Muscle of arm (tissue), 12 donors: ENCODE measurements around the gene BRI3BP. TPM values are rescaled to one million over a fixed set of nuclear protein-coding genes. Genes with fewer than 3 reads are reported as not detected.
"Not testable (repeated sequence)": the region's sequence is repeated elsewhere in the genome, so short reads cannot be mapped to it uniquely, and the experiment has no call there.

ENCODE experiments used
- DNase-seq: peaks from one replicate; pipeline ENCODE4 v3.0.0-alpha.2; 2013
- polyA plus RNA-seq, 12 donors: library from polyadenylated mRNA; unstranded; fragments of 120-200 nt; gene quantifications; one replicate each; pipeline ENCODE4 v1.2.1, GENCODE V29; 2013; ENCODE audit not compliant: insufficient read length in 12 of 12

The BRI3BP gene
- polyA plus RNA-seq, 12 donors = 2.6 to 5.6 (median 3.7) TPM; not detected in 1

- DNase-seq = no peak
Observed at GRCh38 chr12:124970647-124971402, 22.6 kb upstream of the BRI3BP start.

- no peak for DNase-seq
Observed at GRCh38 chr12:124971603-124972002, 21.8 kb upstream of the BRI3BP start.

- DNase-seq = no peak
Observed at GRCh38 chr12:124972211-124972610, 21.2 kb upstream of the BRI3BP start.

GRCh38 chr12:124975276-124975675 lies 18.2 kb upstream of the BRI3BP start:
- DNase-seq = no peak

GRCh38 chr12:124976999-124977398 lies 16.4 kb upstream of the BRI3BP start:
- no peak for DNase-seq

GRCh38 chr12:124979568-124979967 lies 13.9 kb upstream of the BRI3BP start:
- no peak for DNase-seq

GRCh38 chr12:124980098-124980892 lies 13.2 kb upstream of the BRI3BP start:
- DNase-seq = no peak

GRCh38 chr12:124986876-124987275 lies 6.6 kb upstream of the BRI3BP start:
- not testable (repeated sequence) for DNase-seq

GRCh38 chr12:124992874-124993625 lies 395 bp upstream of the BRI3BP start:
- DNase-seq = no peak

- DNase-seq = no peak
Observed at GRCh38 chr12:124994437-124994975, 1.1 kb downstream of the BRI3BP start.

- no peak for DNase-seq
Observed at GRCh38 chr12:124995200-124995961, 1.9 kb downstream of the BRI3BP start.

GRCh38 chr12:124998705-124999104 lies 5.3 kb downstream of the BRI3BP start:
- no peak for DNase-seq

GRCh38 chr12:125001636-125002035 lies 8.2 kb downstream of the BRI3BP start:
- no peak for DNase-seq

- no peak for DNase-seq
Observed at GRCh38 chr12:125003021-125003420, 9.6 kb downstream of the BRI3BP start.

- DNase-seq = no peak
Observed at GRCh38 chr12:125004621-125005020, 11.2 kb downstream of the BRI3BP start.

GRCh38 chr12:125005652-125006051 lies 12.2 kb downstream of the BRI3BP start:
- DNase-seq = no peak

- DNase-seq = no peak
Observed at GRCh38 chr12:125006365-125006764, 12.9 kb downstream of the BRI3BP start.

GRCh38 chr12:125013816-125014442 lies 20.5 kb downstream of the BRI3BP start:
- no peak for DNase-seq

- no peak for DNase-seq
Observed at GRCh38 chr12:125014526-125014925, 21.1 kb downstream of the BRI3BP start.

GRCh38 chr12:125015680-125016310 lies 22.4 kb downstream of the BRI3BP start:
- DNase-seq = no peak
